ENCODE measurements around the gene IGFBP2.
A peak's percentile ranks its signal among the peaks of the same experiment; 100 is the strongest.

IGFBP2 gene

GRCh38 chr2:216680951-216681629, 47.9 kb downstream of the IGFBP2 start:
- no peaks in the 10 kb centered on the region for H3K36me3 ChIP-seq (ENCODE audit: insufficient read depth, low read length)
- H3K4me2 ChIP-seq (ENCODE audit: low read length), result no peak overlapping the region
- no peak overlapping the region for H3K4me3 ChIP-seq (ENCODE audit: low read length)
- no peak overlapping the region for H3K9ac ChIP-seq (ENCODE audit: low read depth, low read length)
- H3K9me3 ChIP-seq (replicated peaks; ENCODE audit: low read length), result no peaks in the 10 kb centered on the region
- H3K27me3 ChIP-seq (ENCODE audit: control insufficient read depth, insufficient read depth, low read length), result peaks cover 32% of the 10 kb centered on the region
- peaks cover 24% of the 10 kb centered on the region for H3K4me1 ChIP-seq (ENCODE audit: control insufficient read depth, insufficient read depth, low read length)

- no peaks in the 10 kb centered on the region for H3K9me3 ChIP-seq (replicated peaks; ENCODE audit: low read length)
- peaks cover 24% of the 10 kb centered on the region for H3K4me1 ChIP-seq (ENCODE audit: control insufficient read depth, insufficient read depth, low read length)
- H3K4me3 ChIP-seq (ENCODE audit: low read length), result no peak overlapping the region
- H3K4me2 ChIP-seq (ENCODE audit: low read length), result peak overlapping the region; percentile 76
- peaks cover 33% of the 10 kb centered on the region for H3K27me3 ChIP-seq (ENCODE audit: control insufficient read depth, insufficient read depth, low read length)
- no peaks in the 10 kb centered on the region for H3K36me3 ChIP-seq (ENCODE audit: insufficient read depth, low read length)
- no peak overlapping the region for H3K9ac ChIP-seq (ENCODE audit: low read depth, low read length)
Observed at GRCh38 chr2:216681683-216682082, 48.5 kb downstream of the IGFBP2 start.

- Histone ChIP-seq H3K4me3 (ENCODE audit: low read length) (no peak overlapping the region), H3K4me2 (ENCODE audit: low read length) (no peak overlapping the region), H3K9ac (ENCODE audit: low read depth, low read length) (no peak overlapping the region), H3K27me3 (ENCODE audit: control insufficient read depth, insufficient read depth, low read length) (peaks cover 35% of the 10 kb centered on the region), H3K4me1 (ENCODE audit: control insufficient read depth, insufficient read depth, low read length) (peaks cover 24% of the 10 kb centered on the region), H3K36me3 (ENCODE audit: insufficient read depth, low read length) (no peaks in the 10 kb centered on the region), H3K9me3 (replicated peaks; ENCODE audit: low read length) (no peaks in the 10 kb centered on the region)
Observed at GRCh38 chr2:216683846-216684245, 50.6 kb downstream of the IGFBP2 start.

GRCh38 chr2:216685327-216685875, 52.2 kb downstream of the IGFBP2 start:
- Histone ChIP-seq H3K4me3 (ENCODE audit: low read length) (no peak overlapping the region), H3K27me3 (ENCODE audit: control insufficient read depth, insufficient read depth, low read length) (peaks cover 49% of the 10 kb centered on the region), H3K9me3 (replicated peaks; ENCODE audit: low read length) (no peaks in the 10 kb centered on the region), H3K36me3 (ENCODE audit: insufficient read depth, low read length) (no peaks in the 10 kb centered on the region), H3K4me2 (ENCODE audit: low read length) (no peak overlapping the region), H3K4me1 (ENCODE audit: control insufficient read depth, insufficient read depth, low read length) (peaks cover 18% of the 10 kb centered on the region), H3K9ac (ENCODE audit: low read depth, low read length) (no peak overlapping the region)

GRCh38 chr2:216687111-216687510, 53.9 kb downstream of the IGFBP2 start:
- Histone ChIP-seq H3K4me2 (ENCODE audit: low read length) (no peak overlapping the region), H3K9me3 (replicated peaks; ENCODE audit: low read length) (no peaks in the 10 kb centered on the region), H3K9ac (ENCODE audit: low read depth, low read length) (no peak overlapping the region), H3K4me3 (ENCODE audit: low read length) (no peak overlapping the region), H3K36me3 (ENCODE audit: insufficient read depth, low read length) (no peaks in the 10 kb centered on the region), H3K27me3 (ENCODE audit: control insufficient read depth, insufficient read depth, low read length) (peaks cover 60% of the 10 kb centered on the region), H3K4me1 (ENCODE audit: control insufficient read depth, insufficient read depth, low read length) (peaks cover 25% of the 10 kb centered on the region)

GRCh38 chr2:216687646-216688045, 54.4 kb downstream of the IGFBP2 start:
- no peaks in the 10 kb centered on the region for H3K36me3 ChIP-seq (ENCODE audit: insufficient read depth, low read length)
- H3K4me2 ChIP-seq (ENCODE audit: low read length), result no peak overlapping the region
- peaks cover 65% of the 10 kb centered on the region for H3K27me3 ChIP-seq (ENCODE audit: control insufficient read depth, insufficient read depth, low read length)
- H3K4me1 ChIP-seq (ENCODE audit: control insufficient read depth, insufficient read depth, low read length), result peaks cover 28% of the 10 kb centered on the region
- no peaks in the 10 kb centered on the region for H3K9me3 ChIP-seq (replicated peaks; ENCODE audit: low read length)
- H3K9ac ChIP-seq (ENCODE audit: low read depth, low read length), result no peak overlapping the region
- no peak overlapping the region for H3K4me3 ChIP-seq (ENCODE audit: low read length)

GRCh38 chr2:216688731-216689340, 55.6 kb downstream of the IGFBP2 start:
- Histone ChIP-seq H3K4me2 (ENCODE audit: low read length) (no peak overlapping the region), H3K4me1 (ENCODE audit: control insufficient read depth, insufficient read depth, low read length) (peaks cover 31% of the 10 kb centered on the region), H3K27me3 (ENCODE audit: control insufficient read depth, insufficient read depth, low read length) (peaks cover 67% of the 10 kb centered on the region), H3K4me3 (ENCODE audit: low read length) (no peak overlapping the region), H3K9me3 (replicated peaks; ENCODE audit: low read length) (no peaks in the 10 kb centered on the region), H3K9ac (ENCODE audit: low read depth, low read length) (no peak overlapping the region), H3K36me3 (ENCODE audit: insufficient read depth, low read length) (no peaks in the 10 kb centered on the region)

- Histone ChIP-seq H3K4me3 (ENCODE audit: low read length) (no peak overlapping the region), H3K36me3 (ENCODE audit: insufficient read depth, low read length) (no peaks in the 10 kb centered on the region), H3K27me3 (ENCODE audit: control insufficient read depth, insufficient read depth, low read length) (peaks cover 70% of the 10 kb centered on the region), H3K4me1 (ENCODE audit: control insufficient read depth, insufficient read depth, low read length) (peaks cover 31% of the 10 kb centered on the region), H3K9me3 (replicated peaks; ENCODE audit: low read length) (no peaks in the 10 kb centered on the region), H3K4me2 (ENCODE audit: low read length) (no peak overlapping the region), H3K9ac (ENCODE audit: low read depth, low read length) (no peak overlapping the region)
Observed at GRCh38 chr2:216689397-216689796, 56.2 kb downstream of the IGFBP2 start.

- H3K27me3 ChIP-seq (ENCODE audit: control insufficient read depth, insufficient read depth, low read length), result peaks cover 78% of the 10 kb centered on the region
- H3K9ac ChIP-seq (ENCODE audit: low read depth, low read length), result no peak overlapping the region
- peaks cover 41% of the 10 kb centered on the region for H3K4me1 ChIP-seq (ENCODE audit: control insufficient read depth, insufficient read depth, low read length)
- H3K9me3 ChIP-seq (replicated peaks; ENCODE audit: low read length), result no peaks in the 10 kb centered on the region
- H3K36me3 ChIP-seq (ENCODE audit: insufficient read depth, low read length), result no peaks in the 10 kb centered on the region
- no peak overlapping the region for H3K4me2 ChIP-seq (ENCODE audit: low read length)
- no peak overlapping the region for H3K4me3 ChIP-seq (ENCODE audit: low read length)
Observed at GRCh38 chr2:216690456-216690852, 57.2 kb downstream of the IGFBP2 start.

- no peak overlapping the region for H3K9ac ChIP-seq (ENCODE audit: low read depth, low read length)
Observed at GRCh38 chr2:216690853-216691741, 57.9 kb downstream of the IGFBP2 start.

GRCh38 chr2:216692636-216693413, 59.6 kb downstream of the IGFBP2 start:
- peaks cover 67% of the 10 kb centered on the region for H3K27me3 ChIP-seq (ENCODE audit: control insufficient read depth, insufficient read depth, low read length)
- H3K36me3 ChIP-seq (ENCODE audit: insufficient read depth, low read length), result no peaks in the 10 kb centered on the region
- H3K9me3 ChIP-seq (replicated peaks; ENCODE audit: low read length), result no peaks in the 10 kb centered on the region
- peaks cover 44% of the 10 kb centered on the region for H3K4me1 ChIP-seq (ENCODE audit: control insufficient read depth, insufficient read depth, low read length)
- H3K4me3 ChIP-seq (ENCODE audit: low read length), result peak overlapping the region; percentile 67
- peak overlapping the region; percentile 46 for H3K9ac ChIP-seq (ENCODE audit: low read depth, low read length)
- peak overlapping the region; percentile 87 for H3K4me2 ChIP-seq (ENCODE audit: low read length)

More at GRCh38 chr2:216690853-216691741, 57.9 kb downstream of the IGFBP2 start:
- Histone ChIP-seq H3K9me3 (replicated peaks; ENCODE audit: low read length) (no peaks in the 10 kb centered on the region), H3K36me3 (ENCODE audit: insufficient read depth, low read length) (no peaks in the 10 kb centered on the region), H3K27me3 (ENCODE audit: control insufficient read depth, insufficient read depth, low read length) (peaks cover 76% of the 10 kb centered on the region), H3K4me1 (ENCODE audit: control insufficient read depth, insufficient read depth, low read length) (peaks cover 44% of the 10 kb centered on the region), H3K4me3 (ENCODE audit: low read length) (peak overlapping the region; percentile 61), H3K4me2 (ENCODE audit: low read length) (peak overlapping the region; percentile 75)
